H1 (cell line): ENCODE data around the gene MADD.

Source experiments
- CBX8 ChIP-seq: fragments of 300-800, 300-1000 bp; sonication (generic); IDR thresholded peaks from 2 replicates; pipeline ENCODE4 v1.7.1; 2016; ENCODE audit warnings: low read depth, low read length, borderline replicate concordance
- CHD1 ChIP-seq: IDR thresholded peaks from 2 replicates; pipeline ENCODE4 v1.6.1; 2012; ENCODE audit warnings: low read depth, low read length, improper control_type of control experiment
- CHD2 ChIP-seq: IDR thresholded peaks from 2 replicates; pipeline ENCODE4 v1.6.1; 2012; ENCODE audit warnings: low read length, improper control_type of control experiment
- CTCF ChIP-seq, 3 experiments: IDR thresholded peaks; 1 replicate in 2 of 3; 2 replicates in 1 of 3; pipeline versions ENCODE4 v1.5.1 to v1.6.1; 2011; ENCODE audit warnings: low read length in 3 of 3, mild to moderate bottlenecking in 3 of 3, inconsistent platforms in 2 of 3, low read depth in 1 of 3, moderate library complexity in 1 of 3; ENCODE audit not compliant: insufficient read depth in 1 of 3; ENCODE audit errors: control extremely low read depth in 1 of 3
- EP300 ChIP-seq, 2 experiments: IDR thresholded peaks; 1 replicate in 1 of 2; 2 replicates in 1 of 2; pipeline ENCODE4 v1.6.1; 2011 to 2012; ENCODE audit warnings: low read depth in 2 of 2, low read length in 2 of 2, mild to moderate bottlenecking in 2 of 2, borderline replicate concordance in 1 of 2, inconsistent platforms in 1 of 2, moderate library complexity in 1 of 2
- EZH2 ChIP-seq: fragments of 200-600 bp; sonication (generic); IDR thresholded peaks from 2 replicates; pipeline ENCODE4 v1.7.1; 2012; ENCODE audit warnings: low read depth, mild to moderate bottlenecking, moderate library complexity, low read length, inconsistent platforms; ENCODE audit not compliant: severe bottlenecking
- NRF1 ChIP-seq: IDR thresholded peaks from 2 replicates; pipeline ENCODE4 v1.6.1; 2011; ENCODE audit warnings: mild to moderate bottlenecking, low read depth, low read length, improper control_type of control experiment
- POLR2A ChIP-seq, 2 experiments: IDR thresholded peaks; 1 replicate in 1 of 2; 2 replicates in 1 of 2; pipeline ENCODE4 v1.6.1; 2011; ENCODE audit warnings: low read depth in 2 of 2, low read length in 2 of 2, mild to moderate bottlenecking in 2 of 2; ENCODE audit errors: control extremely low read depth in 1 of 2
- POLR2AphosphoS5 ChIP-seq: IDR thresholded peaks from 2 replicates; pipeline ENCODE4 v1.6.1; 2011; ENCODE audit warnings: low read depth, low read length
- POU5F1 ChIP-seq: IDR thresholded peaks from 2 replicates; pipeline ENCODE4 v1.6.1; 2011; ENCODE audit warnings: low read depth, mild to moderate bottlenecking, low read length, moderate library complexity
- RNF2 ChIP-seq: fragments of 200-900, 300-1000 bp; sonication (generic); IDR thresholded peaks from 2 replicates; pipeline ENCODE4 v1.7.1; 2016; ENCODE audit warnings: borderline replicate concordance, low read depth, mild to moderate bottlenecking, antibody characterized with exemption, low read length; ENCODE audit not compliant: poor library complexity, severe bottlenecking; ENCODE audit errors: missing control alignments
- TAF1 ChIP-seq: IDR thresholded peaks from 2 replicates; pipeline ENCODE4 v1.6.1; 2011; ENCODE audit warnings: mild to moderate bottlenecking, low read depth, low read length

- no peak for TF ChIP-seq CBX8
- no peak for TF ChIP-seq RNF2
- TF ChIP-seq POLR2A (IDR thresholded peaks at IDR 0.05; ENCODE audit: control extremely low read depth in 1 of 2, low read depth in 2 of 2, low read length in 2 of 2), result no peak
- no peak for TF ChIP-seq CTCF (IDR thresholded peaks at IDR 0.05; ENCODE audit: control extremely low read depth in 1 of 3, insufficient read depth in 1 of 3, low read depth in 1 of 3, low read length in 3 of 3)
- TF ChIP-seq POU5F1, result no peak
- TF ChIP-seq TAF1, result no peak
- TF ChIP-seq NRF1, result no peak
- TF ChIP-seq CHD1, result no peak
- no peak for TF ChIP-seq CHD2
- TF ChIP-seq POLR2AphosphoS5, result no peak
- TF ChIP-seq EZH2, result no peak
- TF ChIP-seq EP300 (IDR thresholded peaks at IDR 0.05; ENCODE audit: borderline replicate concordance in 1 of 2, low read depth in 2 of 2, low read length in 2 of 2), result no peak
Observed at GRCh38 chr11:47222696-47223095, 47.2 kb upstream of the MADD start.
